Stimulated activated CD8-positive, alpha-beta memory T cell treated with anti-CD3 and anti-CD28 coated beads, Interleukin-12 subunit alpha, Interleukin-12 subunit beta, amount 100 ng/mL, for 24 hours (primary cell): ENCODE measurements around the gene CLEC18A.
"Not testable (repeated sequence)": the region's sequence is repeated elsewhere in the genome, so short reads cannot be mapped to it uniquely, and the experiment has no call there.

Experiments
- DNase-seq: peaks from one replicate; pipeline ENCODE4 v3.0.0-alpha.2; 2020; ENCODE audit errors: extremely low read depth

CLEC18A gene

GRCh38 chr16:69930117-69930776 lies 20.9 kb upstream of the CLEC18A start:
- no peak for DNase-seq

GRCh38 chr16:69931631-69932030 lies 19.5 kb upstream of the CLEC18A start:
- DNase-seq, result no peak

GRCh38 chr16:69932228-69932627 lies 18.9 kb upstream of the CLEC18A start:
- DNase-seq, result no peak

GRCh38 chr16:69932691-69933392 lies 18.3 kb upstream of the CLEC18A start:
- DNase-seq, result no peak

GRCh38 chr16:69934044-69934443 lies 17.1 kb upstream of the CLEC18A start:
- no peak for DNase-seq

DNA sequence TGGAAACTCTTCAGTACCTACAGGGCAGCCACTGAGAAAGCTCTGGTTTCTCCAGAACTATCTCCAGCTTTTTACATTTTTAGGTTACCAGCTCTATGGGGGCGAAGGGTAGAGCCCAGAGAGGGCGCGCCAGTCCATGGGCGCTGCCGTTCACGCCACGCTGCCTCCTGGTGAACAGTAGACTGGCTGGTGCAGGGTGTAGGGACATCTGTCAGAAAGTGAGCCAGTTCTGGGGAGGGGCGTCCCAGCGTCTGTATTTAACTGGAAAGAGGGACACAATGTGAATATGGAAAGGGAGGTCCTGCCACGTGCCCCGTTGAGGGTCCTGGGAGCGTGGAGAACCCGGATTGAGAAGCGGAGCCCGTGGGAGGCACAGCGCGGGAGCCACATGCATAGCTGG lies 16.4 kb upstream of the CLEC18A start:
- DNase-seq, result no peak

- DNase-seq, result no peak
Observed at GRCh38 chr16:69935278-69935711, 15.8 kb upstream of the CLEC18A start.

GRCh38 chr16:69935740-69936139 lies 15.4 kb upstream of the CLEC18A start:
- DNase-seq, result no peak

GRCh38 chr16:69936252-69936651 lies 14.9 kb upstream of the CLEC18A start:
- no peak for DNase-seq

- DNase-seq, result no peak
Observed at GRCh38 chr16:69936751-69937211, 14.4 kb upstream of the CLEC18A start.

DNA sequence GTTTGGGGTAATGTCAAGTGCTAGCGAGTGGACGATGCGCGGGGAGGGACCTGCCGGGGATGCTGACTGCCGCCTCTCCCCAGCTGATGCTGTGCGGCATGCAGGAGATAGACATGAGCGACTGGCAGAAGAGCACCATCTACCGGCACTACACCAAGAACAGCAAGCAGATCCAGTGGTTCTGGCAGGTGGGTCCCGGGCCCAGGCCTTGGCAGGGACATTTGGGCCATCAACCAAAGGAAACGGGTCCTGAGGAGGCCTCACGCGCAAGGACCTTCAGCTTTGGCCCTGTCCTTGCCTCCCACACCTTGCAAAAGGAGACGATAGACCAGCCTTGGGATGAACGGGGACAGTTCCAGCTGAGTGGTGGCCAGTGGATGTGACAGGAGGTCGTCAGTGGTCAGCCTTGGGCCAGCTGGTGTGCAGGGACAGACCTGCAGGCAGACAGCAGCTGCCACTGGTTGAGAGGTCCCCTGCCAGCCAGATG lies 13.6 kb upstream of the CLEC18A start:
- no peak for DNase-seq

DNA sequence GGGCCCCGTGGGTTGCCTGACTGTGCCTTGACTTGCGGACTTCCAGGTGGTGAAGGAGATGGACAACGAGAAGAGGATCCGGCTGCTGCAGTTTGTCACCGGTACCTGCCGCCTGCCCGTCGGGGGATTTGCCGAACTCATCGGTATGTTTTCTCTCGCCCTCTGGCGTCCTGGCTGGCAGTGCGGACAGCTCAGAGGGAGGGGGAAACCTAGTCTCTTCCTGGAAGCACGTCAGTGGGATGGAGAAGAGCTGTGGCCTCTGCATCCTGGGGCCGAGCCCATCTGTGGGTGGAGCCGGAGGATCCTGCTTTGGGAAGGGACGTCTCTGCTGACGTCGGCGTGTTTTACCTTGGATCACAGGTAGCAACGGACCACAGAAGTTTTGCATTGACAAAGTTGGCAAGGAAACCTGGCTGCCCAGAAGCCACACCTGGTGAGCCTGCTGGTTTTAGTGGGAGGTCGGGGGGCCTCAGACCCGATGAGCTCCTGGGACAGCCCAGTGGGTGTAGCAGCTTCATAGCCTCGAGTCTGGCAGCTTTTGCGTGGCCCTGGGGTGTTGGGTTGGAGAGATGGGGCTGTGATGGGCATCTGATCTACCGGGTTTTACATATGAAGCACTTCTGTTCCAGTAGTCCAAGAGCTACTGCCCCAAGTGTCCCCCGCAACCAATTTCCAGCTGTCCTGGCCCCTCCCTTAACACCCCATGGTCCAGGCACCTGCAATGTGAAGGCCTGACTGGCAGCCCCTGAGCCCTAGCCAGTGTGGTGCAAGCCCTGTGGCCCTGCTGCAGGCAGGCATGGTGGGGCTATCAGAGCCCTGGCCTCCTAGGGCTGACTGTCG lies 11.9 kb upstream of the CLEC18A start:
- no peak for DNase-seq

DNA sequence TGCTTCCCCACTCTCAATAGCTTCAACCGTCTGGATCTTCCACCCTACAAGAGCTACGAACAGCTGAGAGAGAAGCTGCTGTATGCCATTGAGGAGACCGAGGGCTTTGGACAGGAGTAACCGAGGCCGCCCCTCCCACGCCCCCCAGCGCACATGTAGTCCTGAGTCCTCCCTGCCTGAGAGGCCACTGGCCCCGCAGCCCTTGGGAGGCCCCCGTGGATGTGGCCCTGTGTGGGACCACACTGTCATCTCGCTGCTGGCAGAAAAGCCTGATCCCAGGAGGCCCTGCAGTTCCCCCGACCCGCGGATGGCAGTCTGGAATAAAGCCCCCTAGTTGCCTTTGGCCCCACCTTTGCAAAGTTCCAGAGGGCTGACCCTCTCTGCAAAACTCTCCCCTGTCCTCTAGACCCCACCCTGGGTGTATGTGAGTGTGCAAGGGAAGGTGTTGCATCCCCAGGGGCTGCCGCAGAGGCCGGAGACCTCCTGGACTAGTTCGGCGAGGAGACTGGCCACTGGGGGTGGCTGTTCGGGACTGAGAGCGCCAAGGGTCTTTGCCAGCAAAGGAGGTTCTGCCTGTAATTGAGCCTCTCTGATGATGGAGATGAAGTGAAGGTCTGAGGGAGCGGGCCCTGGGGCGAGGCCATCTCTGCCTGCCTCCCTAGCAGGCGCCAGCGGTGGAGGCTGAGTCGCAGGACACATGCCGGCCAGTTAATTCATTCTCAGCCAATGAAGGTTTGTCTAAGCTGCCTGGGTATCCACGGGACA lies 11.1 kb upstream of the CLEC18A start:
- no peak for DNase-seq

DNA sequence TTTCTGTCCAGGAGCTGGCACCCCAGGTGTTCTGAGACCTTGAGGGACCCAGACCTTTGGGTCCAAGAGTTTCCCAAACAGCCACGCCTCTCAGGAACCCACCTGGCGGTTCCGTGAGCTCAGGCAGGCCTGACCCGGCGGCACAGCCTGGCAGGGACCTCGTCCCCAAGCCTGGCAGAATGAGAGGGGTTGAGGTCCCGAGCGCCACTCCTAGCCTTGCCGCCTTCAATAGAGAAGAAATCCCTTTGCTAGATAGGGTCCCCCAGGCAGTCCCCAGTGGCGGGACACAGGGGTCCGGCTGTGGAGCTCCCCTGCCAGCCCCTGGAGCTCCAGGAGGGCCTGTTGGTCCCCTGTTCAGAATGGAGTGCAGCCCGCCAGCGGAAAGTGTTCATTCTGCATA lies 10.5 kb upstream of the CLEC18A start:
- no peak for DNase-seq

DNA sequence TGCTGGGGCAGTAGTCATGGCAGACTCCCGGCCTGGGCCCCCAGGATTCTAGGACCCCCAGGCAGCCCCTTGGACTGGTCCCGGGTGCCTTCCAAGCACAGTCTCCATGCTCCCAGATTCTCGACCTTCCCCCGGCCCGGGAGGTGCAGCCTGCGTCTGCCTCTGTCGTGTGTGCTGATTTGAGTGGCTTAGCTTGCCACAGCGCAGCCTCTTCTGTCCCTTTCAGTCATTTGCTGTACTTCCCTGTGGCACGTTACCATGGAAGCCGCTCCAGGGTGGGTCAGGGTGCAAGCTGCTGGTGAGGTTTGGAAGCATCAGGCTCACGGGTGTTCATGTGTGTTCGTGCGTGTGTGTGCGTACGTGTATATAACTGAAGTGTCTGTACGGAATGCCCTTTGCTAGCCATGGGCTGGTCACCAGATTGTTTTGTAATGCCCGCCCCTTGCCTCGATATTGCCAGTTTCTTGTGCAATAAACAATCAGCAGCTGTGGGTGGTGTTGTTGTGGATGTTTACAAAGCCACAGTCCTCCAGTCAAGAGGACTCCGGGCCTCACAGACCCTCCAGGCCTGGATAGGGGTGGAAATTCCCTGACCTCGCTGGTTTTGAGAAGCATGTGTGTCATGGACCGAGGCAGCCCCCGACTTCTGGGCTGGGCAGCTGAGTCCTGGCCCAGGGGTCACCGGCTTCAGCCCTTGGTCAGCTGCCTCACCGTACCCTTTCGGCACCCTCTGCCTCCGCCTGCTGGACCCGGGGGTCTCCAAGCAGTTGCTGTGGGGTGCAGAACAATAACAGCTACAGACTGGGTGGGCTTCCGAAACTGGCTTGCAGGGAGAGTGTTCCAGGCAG lies 9.7 kb upstream of the CLEC18A start:
- no peak for DNase-seq

GRCh38 chr16:69942099-69942491 lies 9.0 kb upstream of the CLEC18A start:
- DNase-seq, result no peak

DNA sequence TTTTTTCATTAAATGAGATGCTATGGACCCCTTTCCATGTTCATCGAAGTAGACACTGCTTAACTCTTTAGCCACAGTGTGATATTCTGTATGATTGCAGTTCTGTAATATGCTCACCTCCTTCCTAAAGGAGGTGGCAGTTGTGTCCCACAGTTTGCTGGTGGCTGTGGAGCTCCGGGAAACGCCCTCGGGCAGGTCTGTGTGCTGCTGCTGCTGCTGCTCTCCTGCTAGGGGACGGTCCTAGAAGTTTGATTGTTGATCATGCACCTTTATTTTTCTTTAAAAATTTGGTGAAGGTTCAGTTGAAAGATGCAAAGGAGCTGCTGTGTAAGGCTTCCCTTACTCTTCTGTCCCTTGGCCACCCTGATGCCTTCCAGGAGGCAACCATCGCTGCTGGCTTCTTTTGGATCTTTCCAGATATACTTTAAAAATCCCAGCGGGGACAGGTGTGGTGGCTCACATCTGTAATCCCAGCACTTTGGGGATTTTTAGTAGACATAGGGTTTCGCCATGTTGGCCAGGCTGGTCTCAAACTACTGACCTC lies 8.4 kb upstream of the CLEC18A start:
- DNase-seq, result no peak

GRCh38 chr16:69943241-69944036 lies 7.7 kb upstream of the CLEC18A start:
- not testable (repeated sequence) for DNase-seq

DNA sequence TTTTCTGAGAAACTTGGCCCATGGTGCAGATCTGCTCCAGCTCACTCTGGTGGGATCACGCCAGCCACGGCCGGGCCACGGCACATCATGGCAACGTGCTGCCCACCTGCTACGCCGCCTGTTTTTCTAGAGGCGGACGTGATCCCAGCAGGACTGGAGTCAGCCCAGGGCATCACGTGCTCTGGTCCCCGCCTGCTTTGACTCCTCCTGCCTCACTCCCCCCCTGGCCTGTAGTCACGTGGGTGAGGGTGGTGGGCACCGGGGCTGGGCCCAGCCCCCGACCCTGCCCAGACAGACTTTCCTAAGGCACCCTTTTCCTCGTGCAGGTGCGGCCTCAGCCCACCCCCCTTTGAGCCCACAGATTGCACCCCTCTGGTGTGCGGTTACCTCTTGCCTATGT lies 723 bp upstream of the CLEC18A start:
- not testable (repeated sequence) for DNase-seq

DNA sequence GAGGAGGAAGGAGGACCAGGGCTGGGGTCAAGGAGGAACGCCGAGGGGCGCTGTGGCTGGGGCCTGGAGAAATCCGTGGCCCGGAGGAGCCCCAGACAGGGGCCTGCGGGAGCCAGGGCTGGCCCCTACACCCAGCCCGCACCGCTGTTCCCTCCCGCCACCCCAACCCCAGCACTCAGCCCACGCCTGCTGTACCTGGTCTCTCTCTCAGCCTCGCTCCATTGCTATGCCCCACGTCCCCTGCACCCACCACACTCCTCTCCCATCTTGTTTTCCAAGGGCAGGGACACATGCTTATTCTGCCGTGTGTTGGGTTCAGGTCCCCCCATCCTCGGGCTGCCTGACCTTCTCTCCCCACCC lies 518 bp downstream of the CLEC18A start:
- DNase-seq, result not testable (repeated sequence)
